GM12874 (cell line): ENCODE results near the gene ACAD9.
A peak's percentile ranks its signal among the peaks of the same experiment; 100 is the strongest.

Experiments used
- TF ChIP-seq, protein P1 (sequence below): IDR thresholded peaks from 2 replicates; pipeline ENCODE4 v1.5.1; 2011; ENCODE audit warnings: low read depth, mild to moderate bottlenecking, control low read depth, low read length, moderate library complexity; ENCODE audit not compliant: insufficient read depth

Gene ACAD9

DNA sequence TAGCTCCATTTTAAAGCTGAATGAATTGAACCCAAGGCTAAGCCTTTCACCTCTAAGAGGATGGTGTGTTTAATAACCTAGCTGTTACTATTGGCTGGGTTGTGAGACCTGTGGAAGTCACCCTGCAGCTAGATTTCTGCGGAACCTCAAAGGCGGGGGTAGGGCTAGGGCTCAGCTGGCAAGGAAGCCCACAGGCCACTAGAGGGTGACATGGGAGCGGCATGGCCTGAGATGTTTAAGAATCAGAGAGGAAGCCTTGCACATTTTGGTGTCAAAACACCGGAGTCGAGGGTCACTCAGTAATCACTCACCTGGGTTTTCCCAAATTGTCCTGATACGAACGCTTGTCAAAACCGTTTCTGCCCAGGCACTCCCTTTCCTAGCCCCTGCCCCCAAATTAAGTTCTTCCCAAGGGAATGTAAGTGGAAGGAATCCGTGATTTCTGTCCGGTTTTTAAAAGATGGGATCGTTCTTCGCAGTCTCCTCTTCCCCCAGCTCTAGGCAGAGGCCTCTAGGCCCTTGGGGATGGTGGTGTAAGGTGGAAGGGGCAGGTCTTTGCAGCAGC is 3.8 kb upstream of the ACAD9 start:
- TF ChIP-seq, protein P1, sequence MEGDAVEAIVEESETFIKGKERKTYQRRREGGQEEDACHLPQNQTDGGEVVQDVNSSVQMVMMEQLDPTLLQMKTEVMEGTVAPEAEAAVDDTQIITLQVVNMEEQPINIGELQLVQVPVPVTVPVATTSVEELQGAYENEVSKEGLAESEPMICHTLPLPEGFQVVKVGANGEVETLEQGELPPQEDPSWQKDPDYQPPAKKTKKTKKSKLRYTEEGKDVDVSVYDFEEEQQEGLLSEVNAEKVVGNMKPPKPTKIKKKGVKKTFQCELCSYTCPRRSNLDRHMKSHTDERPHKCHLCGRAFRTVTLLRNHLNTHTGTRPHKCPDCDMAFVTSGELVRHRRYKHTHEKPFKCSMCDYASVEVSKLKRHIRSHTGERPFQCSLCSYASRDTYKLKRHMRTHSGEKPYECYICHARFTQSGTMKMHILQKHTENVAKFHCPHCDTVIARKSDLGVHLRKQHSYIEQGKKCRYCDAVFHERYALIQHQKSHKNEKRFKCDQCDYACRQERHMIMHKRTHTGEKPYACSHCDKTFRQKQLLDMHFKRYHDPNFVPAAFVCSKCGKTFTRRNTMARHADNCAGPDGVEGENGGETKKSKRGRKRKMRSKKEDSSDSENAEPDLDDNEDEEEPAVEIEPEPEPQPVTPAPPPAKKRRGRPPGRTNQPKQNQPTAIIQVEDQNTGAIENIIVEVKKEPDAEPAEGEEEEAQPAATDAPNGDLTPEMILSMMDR: peak; percentile 59; the same call in 1 of the 2 replicates

DNA sequence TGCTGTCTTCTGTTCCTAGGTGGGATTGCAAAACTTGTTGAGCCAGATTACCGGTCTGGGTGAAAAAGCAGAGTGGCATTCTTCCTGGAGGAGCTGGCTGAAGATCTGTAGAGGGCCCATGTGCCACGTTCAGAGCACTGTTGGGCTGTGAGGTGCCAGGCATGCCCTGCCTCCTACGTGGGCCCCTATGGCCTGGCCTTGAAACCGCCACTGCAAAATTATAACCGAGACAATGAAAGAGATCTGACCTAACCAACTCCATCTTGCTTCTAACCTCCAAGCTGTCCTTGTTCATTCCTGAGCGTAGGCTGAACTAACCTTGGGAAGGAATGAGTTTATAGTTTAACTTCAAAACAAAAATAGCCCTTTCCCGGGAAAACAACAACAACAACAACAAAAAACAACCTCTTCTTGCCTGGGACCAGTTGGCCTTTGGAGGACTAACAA is 1.4 kb upstream of the ACAD9 start:
- TF ChIP-seq, protein P1: no peak

DNA sequence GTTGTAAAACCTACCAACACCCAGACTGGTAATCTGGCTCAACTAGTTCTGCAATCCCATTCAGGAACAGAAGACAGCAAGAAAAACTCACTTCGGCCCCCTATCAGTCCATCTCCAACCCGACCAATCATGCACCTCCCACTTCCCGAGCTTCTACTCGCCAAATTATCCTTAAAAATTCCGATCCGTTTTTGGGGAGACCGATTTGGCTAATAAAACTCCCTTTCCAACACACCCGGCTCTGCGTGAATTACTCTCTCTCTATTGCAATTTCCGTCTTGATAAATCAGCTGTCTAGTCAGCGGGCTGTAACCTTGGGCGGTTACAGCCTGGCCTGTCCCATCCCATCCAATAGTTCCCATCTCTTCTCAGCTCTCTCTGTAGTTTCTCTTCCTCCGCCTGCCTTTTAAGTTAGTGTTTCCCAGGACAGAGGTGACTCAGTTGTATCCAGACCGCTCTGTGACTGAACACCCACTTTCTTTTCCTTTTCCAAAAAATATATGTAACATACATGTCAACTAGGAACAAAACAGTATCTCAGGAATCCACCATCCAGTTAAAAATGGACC is 780 bp upstream of the ACAD9 start:
- TF ChIP-seq, protein P1: no peak

DNA sequence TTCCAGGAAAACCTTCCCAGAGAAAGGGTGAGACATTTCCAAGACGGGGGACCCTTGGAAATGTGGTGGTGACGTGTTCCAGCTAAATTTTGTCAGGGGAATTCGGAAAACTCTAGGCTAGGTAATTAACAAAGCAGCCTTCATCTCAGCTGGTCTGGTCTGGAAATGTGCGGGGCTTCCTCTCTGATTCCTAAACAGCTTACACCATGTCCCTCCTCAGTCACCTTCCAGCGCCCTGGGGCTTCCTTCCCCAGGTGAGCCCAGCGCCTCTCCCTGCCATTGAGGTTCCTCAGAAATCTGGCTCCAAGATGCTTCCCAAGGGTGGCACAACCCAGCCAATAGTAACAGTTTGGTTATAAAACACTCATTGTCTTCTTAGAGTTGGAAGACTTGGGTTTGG is 571 bp downstream of the ACAD9 start:
- TF ChIP-seq, protein P1: no peak

DNA sequence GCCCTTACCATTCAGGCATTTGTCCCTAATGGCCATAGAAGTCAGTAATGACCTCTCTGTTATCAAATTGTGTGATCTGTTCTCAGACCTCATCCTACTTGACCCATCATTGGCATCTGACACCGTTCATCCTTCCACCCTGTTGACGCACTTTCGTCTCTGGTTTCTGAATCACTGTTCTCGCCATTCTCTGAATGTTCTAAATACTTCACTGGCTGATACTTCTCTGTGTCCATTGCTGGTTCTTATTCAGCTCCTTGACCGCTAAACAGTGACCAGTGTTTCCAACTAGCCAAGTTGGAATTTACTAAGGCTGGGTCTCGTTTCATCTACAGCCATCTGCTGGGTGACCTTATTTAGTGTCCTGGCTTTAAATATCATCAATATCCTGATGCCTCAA is 2.2 kb downstream of the ACAD9 start:
- TF ChIP-seq, protein P1: no peak

DNA sequence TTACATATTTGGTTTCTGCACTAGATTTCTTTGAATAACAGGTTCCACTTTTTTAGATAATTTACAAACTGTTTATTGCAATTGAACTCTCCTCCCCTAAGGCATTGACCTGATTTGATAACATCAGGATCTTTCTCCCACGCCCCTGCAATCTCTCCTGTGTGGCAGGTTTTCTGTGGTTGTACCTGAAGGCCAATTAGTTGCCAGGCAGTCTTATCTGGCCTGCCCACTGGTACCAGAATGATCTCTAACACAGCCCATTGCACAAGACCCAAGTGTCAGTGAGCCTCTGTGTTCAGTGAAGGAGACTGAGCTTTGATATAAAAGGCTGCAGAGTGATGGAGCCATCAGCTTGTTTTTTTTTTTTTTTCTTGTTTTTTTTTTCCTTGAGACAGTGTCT is 3.3 kb downstream of the ACAD9 start:
- TF ChIP-seq, protein P1: no peak

DNA sequence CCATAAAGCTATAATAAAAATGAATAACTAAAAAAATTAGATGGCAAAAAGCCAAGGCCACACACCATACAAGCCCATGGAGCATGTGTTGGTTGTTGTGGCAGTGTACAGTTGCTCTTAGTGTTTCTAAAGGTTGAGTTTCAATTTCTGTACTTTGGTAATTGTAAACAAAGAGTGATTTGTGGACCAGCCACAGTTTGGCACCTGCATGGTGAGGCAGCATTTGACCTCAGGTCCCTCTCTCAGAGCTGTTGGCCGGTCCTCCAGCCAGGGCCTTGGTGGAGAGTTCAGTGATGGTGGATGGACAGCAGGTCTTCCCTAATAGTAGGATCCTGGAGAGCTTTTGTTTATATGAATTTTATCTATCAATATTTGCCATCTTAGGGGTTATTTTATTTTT is 5.6 kb downstream of the ACAD9 start:
- TF ChIP-seq, protein P1: no peak
